ENCODE measurements around the gene RAB4A. TPM values are rescaled to one million over a fixed set of nuclear protein-coding genes. Genes with fewer than 3 reads are reported as not detected.

The RAB4A gene
- total RNA-seq, 4 donors from 2014 or later = 65.5 to 84.7 (median 74.0) TPM

- DNase-seq (ENCODE audit: low spot score in 2 of 2) = no peak
Observed at GRCh38 chr1:229282295-229282823, 11.4 kb downstream of the RAB4A start.

DNA sequence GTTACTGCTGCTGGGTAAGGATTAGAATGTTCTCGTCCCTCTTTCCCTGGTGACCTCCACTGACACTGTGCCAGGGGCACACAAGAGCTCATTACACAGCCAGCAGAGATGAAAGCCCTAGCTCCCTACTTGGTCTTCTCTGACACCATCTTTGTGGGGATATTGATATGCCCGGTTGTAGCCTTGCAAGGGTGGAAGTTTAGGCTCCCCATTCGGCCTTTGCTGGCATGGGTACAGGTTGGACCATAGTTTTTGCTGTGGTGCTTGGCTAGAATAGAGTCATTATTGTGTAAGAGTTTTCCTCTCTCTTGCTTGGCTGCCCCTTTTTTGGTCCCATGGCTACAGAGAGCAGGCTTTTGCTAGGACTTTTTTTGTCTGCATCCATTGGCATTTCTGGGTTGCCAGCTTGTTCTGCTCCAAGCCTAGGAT, 12.3 kb downstream of the RAB4A start:
- H3K4me3 ChIP-seq (ENCODE audit: low read depth, poor library complexity, severe bottlenecking) = no peak overlapping the region
- 85 to 89% methylated on average over 3 of the region's 3 CpGs for WGBS, 2 donors
- intact Hi-C loops (cut with DNase I; ENCODE audit: low total_unique reads) = no loop called here
- no peak for TF ChIP-seq POLR2A (IDR thresholded peaks at IDR 0.05)
- TF ChIP-seq, protein P1, sequence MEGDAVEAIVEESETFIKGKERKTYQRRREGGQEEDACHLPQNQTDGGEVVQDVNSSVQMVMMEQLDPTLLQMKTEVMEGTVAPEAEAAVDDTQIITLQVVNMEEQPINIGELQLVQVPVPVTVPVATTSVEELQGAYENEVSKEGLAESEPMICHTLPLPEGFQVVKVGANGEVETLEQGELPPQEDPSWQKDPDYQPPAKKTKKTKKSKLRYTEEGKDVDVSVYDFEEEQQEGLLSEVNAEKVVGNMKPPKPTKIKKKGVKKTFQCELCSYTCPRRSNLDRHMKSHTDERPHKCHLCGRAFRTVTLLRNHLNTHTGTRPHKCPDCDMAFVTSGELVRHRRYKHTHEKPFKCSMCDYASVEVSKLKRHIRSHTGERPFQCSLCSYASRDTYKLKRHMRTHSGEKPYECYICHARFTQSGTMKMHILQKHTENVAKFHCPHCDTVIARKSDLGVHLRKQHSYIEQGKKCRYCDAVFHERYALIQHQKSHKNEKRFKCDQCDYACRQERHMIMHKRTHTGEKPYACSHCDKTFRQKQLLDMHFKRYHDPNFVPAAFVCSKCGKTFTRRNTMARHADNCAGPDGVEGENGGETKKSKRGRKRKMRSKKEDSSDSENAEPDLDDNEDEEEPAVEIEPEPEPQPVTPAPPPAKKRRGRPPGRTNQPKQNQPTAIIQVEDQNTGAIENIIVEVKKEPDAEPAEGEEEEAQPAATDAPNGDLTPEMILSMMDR (IDR thresholded peaks at IDR 0.05) = no peak
- no peak for DNase-seq (ENCODE audit: low spot score in 2 of 2)

More at GRCh38 chr1:229282295-229282823, 11.4 kb downstream of the RAB4A start:
- TF ChIP-seq POLR2A (IDR thresholded peaks at IDR 0.05) = no peak
- TF ChIP-seq, protein P1 (IDR thresholded peaks at IDR 0.05) = no peak
- 89 to 97% methylated on average over 1 of the region's 1 CpG for WGBS, 2 donors
- intact Hi-C loops (cut with DNase I; ENCODE audit: low total_unique reads) = no loop called here
- H3K4me3 ChIP-seq (ENCODE audit: low read depth, poor library complexity, severe bottlenecking) = no peak overlapping the region

GRCh38 chr1:229284887-229285286, 14.0 kb downstream of the RAB4A start:
- intact Hi-C loops (cut with DNase I; ENCODE audit: low total_unique reads) = no loop called here
- WGBS, 2 donors = 96 to 98% methylated on average over 3 of the region's 3 CpGs
- DNase-seq (ENCODE audit: low spot score in 2 of 2) = no peak
- H3K4me3 ChIP-seq (ENCODE audit: low read depth, poor library complexity, severe bottlenecking) = no peak overlapping the region
- TF ChIP-seq, protein P1 (IDR thresholded peaks at IDR 0.05) = no peak
- no peak for TF ChIP-seq POLR2A (IDR thresholded peaks at IDR 0.05)

DNA sequence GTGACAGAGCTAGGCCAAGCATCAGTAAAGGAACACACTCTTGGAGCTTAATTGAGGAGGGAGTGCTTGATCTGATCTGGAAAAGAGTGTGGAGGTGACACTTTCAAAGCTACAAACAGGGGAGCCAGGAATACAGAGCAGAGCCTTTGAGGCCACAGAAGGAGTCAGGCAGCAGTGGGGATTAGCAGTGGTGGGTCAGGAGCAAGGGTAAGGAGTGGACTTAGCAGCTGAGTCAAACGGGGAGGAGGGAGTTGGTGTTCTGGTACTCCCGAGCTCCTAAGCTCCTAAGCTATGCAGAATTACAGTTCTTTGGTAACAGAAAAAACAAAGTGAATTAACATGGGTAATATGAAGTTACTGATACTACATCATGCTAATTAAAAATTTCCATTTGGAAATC, 14.5 kb downstream of the RAB4A start:
- intact Hi-C loops (cut with DNase I; ENCODE audit: low total_unique reads) = no loop called here
- no peak for DNase-seq (ENCODE audit: low spot score in 2 of 2)
- no peak overlapping the region for H3K4me3 ChIP-seq (ENCODE audit: low read depth, poor library complexity, severe bottlenecking)
- TF ChIP-seq POLR2A (IDR thresholded peaks at IDR 0.05) = no peak
- TF ChIP-seq, protein P1 (IDR thresholded peaks at IDR 0.05) = no peak
- WGBS, 2 donors = 77 to 83% methylated on average over 2 of the region's 2 CpGs

DNA sequence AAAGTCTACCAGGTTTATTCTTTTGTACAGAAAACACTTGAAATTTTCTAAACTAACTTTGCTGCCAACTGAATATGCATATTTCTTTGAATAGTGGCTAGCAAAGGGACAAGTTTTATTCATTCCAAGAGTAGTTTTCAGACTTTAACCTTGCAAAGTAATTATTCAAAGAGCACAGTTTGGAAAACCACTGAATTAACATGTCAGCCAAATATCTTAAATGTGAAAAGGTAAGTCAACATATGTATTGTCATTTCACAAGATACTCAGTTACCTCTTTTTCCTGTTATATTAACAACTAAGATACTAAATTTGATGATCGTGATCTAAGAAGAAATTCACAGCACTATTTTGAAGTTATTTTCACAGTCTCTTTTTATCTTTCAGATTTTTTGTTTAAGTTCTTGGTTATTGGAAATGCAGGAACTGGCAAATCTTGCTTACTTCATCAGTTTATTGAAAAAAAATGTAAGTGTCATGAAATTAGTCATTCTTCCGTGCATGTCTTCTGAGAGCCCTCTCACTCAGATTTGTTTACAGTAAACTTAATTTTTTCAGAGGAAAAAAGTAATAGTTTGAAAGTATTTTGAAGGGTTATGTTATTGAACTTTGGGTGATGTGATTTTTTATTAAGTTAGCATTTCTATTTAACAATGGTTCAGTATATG, 15.3 kb downstream of the RAB4A start:
- no peak overlapping the region for H3K4me3 ChIP-seq (ENCODE audit: low read depth, poor library complexity, severe bottlenecking)
- 73 to 75% methylated on average over 2 of the region's 2 CpGs for WGBS, 2 donors
- intact Hi-C loops (cut with DNase I; ENCODE audit: low total_unique reads) = no loop called here
- TF ChIP-seq, protein P1 (IDR thresholded peaks at IDR 0.05) = no peak
- TF ChIP-seq POLR2A (IDR thresholded peaks at IDR 0.05) = no peak
- no peak for DNase-seq (ENCODE audit: low spot score in 2 of 2)
